PC-9 (cell line): ENCODE results near the gene ACOT6.

ENCODE experiments used
- CTCF ChIP-seq: fragments of 200-600 bp; sonication (generic); conservative IDR thresholded peaks from 2 replicates; pipeline ENCODE4 v1.6.1; 2017; ENCODE audit warnings: mixed run types, antibody characterized with exemption, mild to moderate bottlenecking, moderate library complexity
- EZH2 ChIP-seq: fragments of 200-600 bp; sonication (generic); IDR thresholded peaks from 2 replicates; pipeline ENCODE4 v1.8.0; 2017; ENCODE audit warnings: antibody characterized with exemption, low read depth

GRCh38 chr14:73666583-73666982 lies 54.3 kb downstream of the ACOT6 start:
- TF ChIP-seq CTCF, result no peak
- no peak for TF ChIP-seq EZH2
